Transverse colon (tissue), 4 donors: ENCODE data around the gene PLEKHG4B.

Experiments
- EP300 ChIP-seq: sonication (generic); formaldehyde crosslinking; IDR thresholded peaks from one replicate; pipeline ENCODE4 v1.6.1; 2017; ENCODE audit warnings: antibody characterized with exemption, low read depth
- POLR2A ChIP-seq: fragments of 450-650 bp; IDR thresholded peaks from one replicate; pipeline ENCODE4 v1.6.1; 2016; ENCODE audit warnings: antibody characterized with exemption, mild to moderate bottlenecking, moderate library complexity
- POLR2AphosphoS5 ChIP-seq, 3 donors: sonication (generic); formaldehyde crosslinking; IDR thresholded peaks; one replicate each; pipeline ENCODE4 v1.6.1; 2016; ENCODE audit warnings: antibody characterized with exemption in 3 of 3
- TF ChIP-seq, protein P1 (sequence below), 5 experiments: fragments of 200-600 bp in 3 of 5; fragments of 450-650 bp in 2 of 5; sonication (generic) in 3 of 5; IDR thresholded peaks; 1 replicate in 2 of 5; 2 replicates in 3 of 5; pipeline ENCODE4 v1.5.1; 2016 to 2017; ENCODE audit warnings: antibody characterized with exemption in 5 of 5, inconsistent platforms in 3 of 5, mild to moderate bottlenecking in 2 of 5, moderate library complexity in 1 of 5

DNA sequence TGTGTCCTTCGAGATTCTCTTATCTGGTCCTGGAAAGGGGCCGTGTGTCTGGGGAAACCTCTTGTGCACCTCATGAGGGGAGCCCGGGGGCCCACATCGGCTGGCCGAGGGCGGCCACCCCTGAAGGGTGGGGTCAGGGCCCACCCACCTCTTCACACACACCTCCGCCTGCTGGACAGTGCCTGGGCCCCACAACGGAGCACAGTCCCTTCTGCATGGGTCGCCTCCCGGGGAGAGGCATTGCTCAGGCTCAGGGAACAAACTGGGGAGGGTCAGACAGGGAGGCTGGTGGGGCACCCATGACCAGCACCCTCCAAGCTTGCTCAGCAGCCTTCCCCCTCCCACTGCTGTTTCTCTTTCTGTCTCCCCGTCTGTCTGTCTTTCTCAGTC, 98.0 kb downstream of the PLEKHG4B start:
- TF ChIP-seq, protein P1, sequence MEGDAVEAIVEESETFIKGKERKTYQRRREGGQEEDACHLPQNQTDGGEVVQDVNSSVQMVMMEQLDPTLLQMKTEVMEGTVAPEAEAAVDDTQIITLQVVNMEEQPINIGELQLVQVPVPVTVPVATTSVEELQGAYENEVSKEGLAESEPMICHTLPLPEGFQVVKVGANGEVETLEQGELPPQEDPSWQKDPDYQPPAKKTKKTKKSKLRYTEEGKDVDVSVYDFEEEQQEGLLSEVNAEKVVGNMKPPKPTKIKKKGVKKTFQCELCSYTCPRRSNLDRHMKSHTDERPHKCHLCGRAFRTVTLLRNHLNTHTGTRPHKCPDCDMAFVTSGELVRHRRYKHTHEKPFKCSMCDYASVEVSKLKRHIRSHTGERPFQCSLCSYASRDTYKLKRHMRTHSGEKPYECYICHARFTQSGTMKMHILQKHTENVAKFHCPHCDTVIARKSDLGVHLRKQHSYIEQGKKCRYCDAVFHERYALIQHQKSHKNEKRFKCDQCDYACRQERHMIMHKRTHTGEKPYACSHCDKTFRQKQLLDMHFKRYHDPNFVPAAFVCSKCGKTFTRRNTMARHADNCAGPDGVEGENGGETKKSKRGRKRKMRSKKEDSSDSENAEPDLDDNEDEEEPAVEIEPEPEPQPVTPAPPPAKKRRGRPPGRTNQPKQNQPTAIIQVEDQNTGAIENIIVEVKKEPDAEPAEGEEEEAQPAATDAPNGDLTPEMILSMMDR (IDR thresholded peaks at IDR 0.05) = no peak
- TF ChIP-seq POLR2A = no peak
- no peak for TF ChIP-seq EP300
- no peak for TF ChIP-seq POLR2AphosphoS5 (IDR thresholded peaks at IDR 0.05)
